Activated naive CD8-positive, alpha-beta T cell (primary cell): ENCODE results near the gene CYP2U1.
"Not testable (repeated sequence)": the region's sequence is repeated elsewhere in the genome, so short reads cannot be mapped to it uniquely, and the experiment has no call there.

Source experiments
- H3K27ac Mint-ChIP-seq: one replicate; pipeline ENCODE4 v1.8.0; 2021; ENCODE audit warnings: mixed read lengths
- H3K27me3 Mint-ChIP-seq: one replicate; pipeline ENCODE4 v1.8.0; 2021; ENCODE audit warnings: mixed read lengths
- H3K36me3 Mint-ChIP-seq: one replicate; pipeline ENCODE4 v1.8.0; 2021; ENCODE audit warnings: mixed read lengths
- H3K4me1 Mint-ChIP-seq: one replicate; pipeline ENCODE4 v1.8.0; 2021; ENCODE audit warnings: low read depth, mixed read lengths
- H3K4me3 Mint-ChIP-seq: one replicate; pipeline ENCODE4 v1.8.0; 2021; ENCODE audit warnings: mild to moderate bottlenecking, mixed read lengths
- H3K9me3 Mint-ChIP-seq: one replicate; pipeline ENCODE4 v1.8.0; 2021; ENCODE audit warnings: low read depth, mixed read lengths

The CYP2U1 gene

DNA sequence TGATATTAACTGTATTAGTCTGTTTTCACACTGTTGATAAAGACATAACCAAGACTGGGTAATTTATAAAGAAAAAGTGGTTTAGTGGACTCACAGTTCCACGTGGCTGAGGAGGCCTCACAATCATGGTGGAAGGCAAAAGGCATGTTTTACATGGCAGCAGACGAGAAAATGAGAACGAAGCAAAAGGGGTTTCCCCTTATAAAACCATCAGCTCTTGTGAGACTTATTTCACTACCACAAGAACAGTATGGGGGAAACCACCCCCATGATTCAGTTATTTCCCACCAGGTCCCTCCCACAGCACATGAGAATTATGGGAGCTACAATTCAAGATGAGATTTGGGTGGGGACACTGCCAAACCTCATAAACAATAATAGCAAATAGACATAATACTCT lies 26.3 kb upstream of the CYP2U1 start:
- H3K4me3 Mint-ChIP-seq, H3K4me1 Mint-ChIP-seq, H3K9me3 Mint-ChIP-seq, H3K27ac Mint-ChIP-seq, H3K36me3 Mint-ChIP-seq: not testable (repeated sequence)
- H3K27me3 Mint-ChIP-seq: peaks cover 21% of the 10 kb centered on the region

DNA sequence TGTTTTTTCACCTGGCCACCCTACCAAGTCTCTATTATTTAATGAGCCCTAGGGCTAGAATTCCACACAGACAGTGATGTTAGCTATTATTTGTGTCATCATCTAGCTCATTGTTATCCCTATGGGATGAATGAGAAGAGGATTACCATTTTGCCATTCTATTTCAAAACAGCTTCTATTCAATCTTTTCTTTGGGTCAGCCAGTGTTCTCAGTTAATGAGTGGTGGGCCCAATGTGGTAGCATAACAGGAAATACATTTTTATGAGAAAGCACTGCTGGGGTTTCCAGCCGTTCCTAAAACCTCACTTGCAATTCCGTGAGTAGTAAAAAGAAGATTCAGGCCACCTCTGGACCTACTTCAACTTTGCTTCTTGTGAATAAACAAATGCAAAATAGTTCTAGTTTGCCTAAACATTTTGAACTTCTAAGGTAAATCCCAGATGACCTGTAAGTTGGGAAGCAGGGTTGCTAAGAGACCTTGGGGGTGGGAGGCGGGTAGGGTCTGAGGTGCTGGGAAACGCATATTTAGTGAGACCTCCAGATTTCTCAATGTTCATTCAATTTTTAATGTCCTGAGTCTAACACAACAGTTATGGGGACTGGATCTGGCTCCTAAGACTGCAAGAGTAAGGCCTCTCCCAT lies 24.8 kb upstream of the CYP2U1 start:
- H3K4me3 Mint-ChIP-seq: no peak overlapping the region
- H3K27me3 Mint-ChIP-seq: peaks cover 8% of the 10 kb centered on the region
- H3K4me1 Mint-ChIP-seq: no peaks in the 10 kb centered on the region
- peaks cover 6% of the 10 kb centered on the region for H3K9me3 Mint-ChIP-seq
- H3K36me3 Mint-ChIP-seq: peaks cover 4% of the 10 kb centered on the region
- no peak overlapping the region for H3K27ac Mint-ChIP-seq

DNA sequence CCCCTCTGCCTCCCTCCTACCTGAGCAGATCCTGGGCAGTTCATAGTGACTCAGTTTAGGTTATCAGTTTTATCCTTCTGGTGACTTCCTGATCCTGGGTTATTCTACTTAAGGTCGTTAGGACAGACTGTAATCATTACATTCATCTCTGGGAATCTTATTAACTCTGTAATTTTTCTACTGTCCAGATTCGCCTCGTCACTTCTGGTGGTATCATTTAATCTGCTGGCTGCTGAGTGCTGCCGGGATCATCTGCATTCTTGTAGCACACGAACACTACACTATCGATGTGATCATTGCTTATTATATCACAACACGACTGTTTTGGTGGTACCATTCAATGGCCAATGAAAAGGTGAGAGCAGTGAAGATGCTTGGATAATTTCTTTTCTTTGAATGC lies 23.0 kb upstream of the CYP2U1 start:
- Mint-ChIP-seq H3K4me1 (peaks cover 2% of the 10 kb centered on the region), H3K9me3 (peaks cover 6% of the 10 kb centered on the region), H3K27me3 (peaks cover 2% of the 10 kb centered on the region), H3K4me3 (no peak overlapping the region), H3K27ac (no peak overlapping the region), H3K36me3 (peaks cover 4% of the 10 kb centered on the region)

DNA sequence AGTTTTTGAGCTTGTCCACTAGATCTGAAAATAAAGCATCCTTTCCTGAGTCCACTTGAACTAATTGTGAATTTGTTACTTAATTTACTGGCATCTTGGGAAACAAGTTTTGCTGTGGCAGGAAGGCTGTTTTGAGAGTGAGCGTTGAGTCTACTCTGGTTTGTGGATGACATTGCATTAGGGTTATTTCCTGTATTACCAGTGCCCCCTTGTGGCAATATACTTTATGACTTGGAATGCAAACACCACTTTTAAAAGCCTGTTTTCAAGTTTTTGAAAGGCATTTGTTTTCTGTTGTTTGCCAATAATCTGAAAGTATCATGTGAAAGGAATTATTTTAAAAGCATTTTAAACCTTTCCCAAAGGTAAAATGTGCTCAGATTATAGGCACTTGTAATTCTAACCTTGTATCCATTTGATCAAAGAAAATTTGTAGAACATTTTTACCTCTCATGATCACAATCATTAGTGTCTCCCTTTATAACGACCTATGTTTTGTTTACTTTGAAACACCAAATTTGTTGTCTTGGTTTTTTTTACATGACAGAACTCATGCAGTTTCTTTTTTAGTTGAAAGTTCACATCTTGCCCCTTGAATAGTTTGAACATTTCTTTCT lies 18.0 kb upstream of the CYP2U1 start:
- Mint-ChIP-seq H3K27me3 (peaks cover 3% of the 10 kb centered on the region), H3K9me3 (no peaks in the 10 kb centered on the region), H3K4me1 (peaks cover 2% of the 10 kb centered on the region), H3K4me3 (no peak overlapping the region), H3K27ac (no peak overlapping the region), H3K36me3 (no peaks in the 10 kb centered on the region)

DNA sequence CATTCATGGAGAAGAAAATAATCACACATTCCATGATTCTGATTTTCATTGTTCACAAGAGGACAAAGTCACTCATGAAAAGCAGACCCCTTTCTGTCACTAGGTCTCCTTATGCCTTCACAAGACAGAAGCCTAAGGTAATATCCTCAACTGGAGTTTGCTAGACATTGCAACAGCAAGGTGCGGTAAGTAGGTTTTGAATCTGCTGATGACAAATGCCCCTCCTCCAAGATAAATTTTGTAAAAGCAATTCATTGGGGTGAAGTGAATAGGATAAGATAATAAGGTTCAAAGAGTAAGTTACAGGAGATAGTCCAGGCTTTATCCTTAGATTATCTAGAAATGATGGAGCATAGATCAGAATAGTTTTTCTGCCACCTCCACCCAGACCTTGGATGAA lies 16.1 kb upstream of the CYP2U1 start:
- peaks cover 3% of the 10 kb centered on the region for H3K27me3 Mint-ChIP-seq
- H3K9me3 Mint-ChIP-seq: no peaks in the 10 kb centered on the region
- no peak overlapping the region for H3K4me3 Mint-ChIP-seq
- H3K27ac Mint-ChIP-seq: no peak overlapping the region
- H3K4me1 Mint-ChIP-seq: peaks cover 2% of the 10 kb centered on the region
- no peaks in the 10 kb centered on the region for H3K36me3 Mint-ChIP-seq

DNA sequence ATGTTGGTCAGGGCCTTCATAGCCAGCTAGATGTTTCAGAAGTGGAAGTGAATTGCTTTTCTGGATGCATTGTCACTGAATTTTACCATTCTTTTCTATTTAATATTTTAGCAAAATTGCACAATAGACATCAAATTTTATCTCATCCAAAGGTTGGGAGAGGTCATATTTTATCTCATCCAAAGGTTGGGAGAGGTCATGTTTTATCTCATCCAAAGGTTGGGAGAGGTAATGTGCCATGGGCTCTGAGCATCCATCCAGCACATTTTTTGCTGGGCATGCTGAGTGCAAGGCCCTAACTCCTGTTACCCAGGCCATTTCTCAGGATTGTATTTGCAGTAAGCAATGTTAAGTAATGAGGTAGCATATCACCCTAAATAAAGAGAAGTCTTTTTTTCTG lies 14.7 kb upstream of the CYP2U1 start:
- H3K27me3 Mint-ChIP-seq: peaks cover 3% of the 10 kb centered on the region
- H3K4me1 Mint-ChIP-seq: peaks cover 2% of the 10 kb centered on the region
- no peaks in the 10 kb centered on the region for H3K9me3 Mint-ChIP-seq
- peaks cover 6% of the 10 kb centered on the region for H3K36me3 Mint-ChIP-seq
- H3K27ac Mint-ChIP-seq: no peak overlapping the region
- H3K4me3 Mint-ChIP-seq: no peak overlapping the region

DNA sequence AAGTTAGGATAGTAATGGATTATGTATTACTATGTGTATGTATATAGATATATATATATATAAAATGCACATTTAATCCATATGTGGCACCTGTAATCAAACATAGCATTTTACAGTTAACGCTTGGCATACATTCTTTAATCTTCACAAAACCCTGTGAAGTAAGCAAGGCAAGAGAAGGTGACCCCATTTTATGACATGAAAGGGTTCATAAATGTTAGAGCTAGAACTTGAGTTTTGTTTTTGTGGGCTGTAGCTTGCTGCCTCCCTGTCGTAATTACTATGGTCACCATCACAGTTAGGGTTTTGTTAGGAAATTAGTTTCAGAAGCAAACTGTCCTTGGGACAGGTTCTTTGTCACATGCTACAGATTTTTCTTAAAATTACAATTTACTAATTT lies 13.8 kb upstream of the CYP2U1 start:
- H3K27ac Mint-ChIP-seq: no peak overlapping the region
- H3K4me3 Mint-ChIP-seq: no peak overlapping the region
- H3K27me3 Mint-ChIP-seq: peaks cover 3% of the 10 kb centered on the region
- H3K4me1 Mint-ChIP-seq: peaks cover 2% of the 10 kb centered on the region
- H3K36me3 Mint-ChIP-seq: peaks cover 6% of the 10 kb centered on the region
- H3K9me3 Mint-ChIP-seq: no peaks in the 10 kb centered on the region

DNA sequence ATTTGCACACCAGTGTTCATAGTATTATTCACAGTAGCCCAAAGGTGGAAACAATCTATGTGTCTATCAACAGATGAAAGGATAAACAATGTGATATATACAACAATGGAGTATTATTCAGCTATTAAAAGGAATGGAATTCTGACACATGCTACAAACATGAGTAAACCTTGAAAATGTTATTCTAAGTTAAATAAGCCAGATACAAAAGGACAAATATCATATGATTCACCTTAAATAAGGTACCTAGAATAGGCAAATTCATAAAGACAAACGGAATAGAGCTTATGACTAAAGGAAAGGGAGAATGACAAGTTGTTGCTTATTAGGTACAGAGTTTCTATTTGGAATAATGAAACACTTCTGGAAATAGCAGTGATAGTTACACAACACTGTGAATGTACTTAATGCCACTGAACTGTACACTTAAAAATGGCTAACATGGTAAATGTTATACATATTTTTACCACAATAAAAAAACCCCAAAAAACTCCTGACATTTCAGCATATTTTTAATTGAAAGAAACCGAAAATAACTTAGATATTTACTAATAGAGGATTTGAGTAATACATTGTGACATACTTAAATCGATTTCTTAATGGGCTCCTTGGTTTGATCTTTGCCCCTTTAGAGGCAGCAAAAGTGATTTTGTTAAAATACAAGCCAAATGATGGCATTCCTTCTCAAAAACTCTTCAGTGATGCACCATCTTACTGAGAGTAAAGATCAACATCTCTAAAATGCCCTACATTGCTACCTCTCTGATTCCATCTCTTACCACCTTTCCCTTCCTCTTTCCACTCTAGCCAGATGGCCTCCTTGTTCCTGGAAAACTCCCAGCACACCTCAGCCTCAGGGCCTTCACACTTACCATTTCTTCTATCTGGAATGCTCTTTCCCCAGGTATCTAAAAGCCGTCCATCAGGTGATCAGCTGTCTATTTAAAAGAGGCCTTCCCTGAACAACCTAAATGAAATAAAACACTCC lies 8.6 kb upstream of the CYP2U1 start:
- Mint-ChIP-seq H3K27ac (no peak overlapping the region), H3K4me1 (no peaks in the 10 kb centered on the region), H3K9me3 (no peaks in the 10 kb centered on the region), H3K4me3 (no peak overlapping the region), H3K27me3 (peaks cover 3% of the 10 kb centered on the region), H3K36me3 (peaks cover 6% of the 10 kb centered on the region)

DNA sequence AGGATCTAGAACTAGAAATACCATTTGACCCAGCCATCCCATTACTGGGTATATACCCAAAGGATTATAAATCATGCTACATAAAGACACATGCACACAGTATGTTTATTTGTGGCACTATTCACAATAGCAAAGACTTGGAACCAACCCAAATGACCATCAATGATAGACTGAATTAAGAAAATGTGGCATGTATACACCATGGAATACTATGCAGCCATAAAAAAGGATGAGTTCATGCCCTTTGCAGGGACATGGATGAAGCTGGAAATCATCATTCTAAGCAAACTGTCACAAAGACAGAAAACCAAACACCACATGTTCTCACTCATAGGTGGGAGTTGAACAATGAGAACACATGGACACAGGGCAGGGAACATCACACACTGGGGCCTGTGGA lies 5.6 kb upstream of the CYP2U1 start:
- not testable (repeated sequence) for H3K4me3 Mint-ChIP-seq, H3K27ac Mint-ChIP-seq, H3K36me3 Mint-ChIP-seq, H3K4me1 Mint-ChIP-seq, H3K27me3 Mint-ChIP-seq, H3K9me3 Mint-ChIP-seq

DNA sequence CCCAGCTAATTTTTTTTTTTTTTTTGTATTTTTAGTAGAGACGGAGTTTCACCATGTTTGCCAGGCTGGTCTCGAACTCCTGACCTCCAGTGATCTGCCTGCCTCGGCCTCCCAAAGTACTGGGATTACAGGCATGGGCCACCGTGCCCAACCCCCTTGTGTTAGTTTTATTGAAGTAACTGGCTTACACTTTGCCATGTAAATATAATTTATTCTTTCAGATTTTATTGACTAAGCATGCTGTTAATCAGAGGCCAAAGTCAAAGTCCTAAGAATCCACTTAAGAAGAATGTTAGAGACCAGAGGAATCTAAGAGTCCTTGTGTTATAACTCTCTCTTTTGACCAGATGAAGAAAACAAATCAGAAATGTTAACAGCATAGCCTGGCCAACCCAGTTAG lies 4.5 kb upstream of the CYP2U1 start:
- H3K36me3 Mint-ChIP-seq, H3K4me3 Mint-ChIP-seq, H3K27ac Mint-ChIP-seq, H3K9me3 Mint-ChIP-seq, H3K4me1 Mint-ChIP-seq, H3K27me3 Mint-ChIP-seq: not testable (repeated sequence)

DNA sequence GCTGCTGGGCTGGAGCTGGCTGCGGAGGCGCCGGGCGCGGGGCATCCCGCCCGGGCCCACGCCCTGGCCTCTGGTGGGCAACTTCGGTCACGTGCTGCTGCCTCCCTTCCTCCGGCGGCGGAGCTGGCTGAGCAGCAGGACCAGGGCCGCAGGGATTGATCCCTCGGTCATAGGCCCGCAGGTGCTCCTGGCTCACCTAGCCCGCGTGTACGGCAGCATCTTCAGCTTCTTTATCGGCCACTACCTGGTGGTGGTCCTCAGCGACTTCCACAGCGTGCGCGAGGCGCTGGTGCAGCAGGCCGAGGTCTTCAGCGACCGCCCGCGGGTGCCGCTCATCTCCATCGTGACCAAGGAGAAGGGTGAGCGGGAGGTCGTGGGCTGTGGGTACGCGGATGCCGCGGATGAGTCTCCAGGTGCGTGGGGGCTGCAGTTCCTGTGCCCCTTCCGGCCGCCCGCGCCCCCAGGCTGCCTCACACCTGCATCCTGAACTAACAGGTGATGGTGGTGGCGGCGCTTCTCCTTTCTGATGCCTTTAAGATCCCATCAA lies 499 bp downstream of the CYP2U1 start:
- peak overlapping the region; percentile 67 for H3K27ac Mint-ChIP-seq
- peak overlapping the region; percentile 88 for H3K4me3 Mint-ChIP-seq
- H3K4me1 Mint-ChIP-seq: peaks cover 26% of the 10 kb centered on the region
- H3K9me3 Mint-ChIP-seq: no peaks in the 10 kb centered on the region
- no peaks in the 10 kb centered on the region for H3K27me3 Mint-ChIP-seq
- peaks cover 9% of the 10 kb centered on the region for H3K36me3 Mint-ChIP-seq

DNA sequence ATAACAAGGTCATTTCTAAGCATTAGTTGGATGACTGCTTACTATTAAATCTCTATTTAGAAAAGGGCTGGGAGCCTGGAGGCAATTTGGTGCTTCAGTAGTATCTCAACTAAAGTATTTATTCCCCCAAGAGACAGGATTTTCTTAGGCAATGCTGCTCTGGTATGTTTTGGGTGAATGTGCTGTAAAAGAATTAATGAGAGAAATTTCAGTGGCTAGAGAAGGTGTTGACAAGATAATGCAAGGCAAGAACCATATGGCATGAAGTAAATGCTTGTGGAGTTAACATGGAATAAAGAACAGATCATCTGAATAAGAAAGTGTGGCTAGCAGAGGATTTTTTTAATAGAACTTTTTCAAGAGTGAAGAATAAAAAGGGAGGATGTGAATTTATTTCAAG lies 3.9 kb downstream of the CYP2U1 start:
- no peak overlapping the region for H3K27ac Mint-ChIP-seq
- peaks cover 28% of the 10 kb centered on the region for H3K4me1 Mint-ChIP-seq
- H3K4me3 Mint-ChIP-seq: no peak overlapping the region
- no peaks in the 10 kb centered on the region for H3K27me3 Mint-ChIP-seq
- no peaks in the 10 kb centered on the region for H3K9me3 Mint-ChIP-seq
- peaks cover 20% of the 10 kb centered on the region for H3K36me3 Mint-ChIP-seq

DNA sequence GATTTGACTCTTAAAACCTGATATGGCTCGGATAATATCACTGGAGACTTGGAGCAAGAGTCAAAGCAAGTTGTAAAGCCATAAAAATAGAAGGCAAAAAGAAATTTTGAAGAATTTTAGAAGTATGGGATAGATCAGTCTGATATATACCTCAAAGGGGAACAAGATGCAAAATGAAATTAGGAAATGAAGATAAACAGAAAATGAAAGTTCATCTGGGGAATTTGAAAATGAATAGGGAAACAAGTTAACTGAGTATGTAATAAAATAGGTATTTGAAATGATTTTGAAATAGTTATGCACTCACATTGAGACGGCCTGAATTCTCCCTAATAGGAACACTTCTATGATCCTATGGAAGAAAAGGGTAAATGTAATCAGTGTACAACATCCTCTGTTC lies 5.7 kb downstream of the CYP2U1 start:
- H3K4me1 Mint-ChIP-seq: peaks cover 22% of the 10 kb centered on the region
- H3K27me3 Mint-ChIP-seq: no peaks in the 10 kb centered on the region
- H3K36me3 Mint-ChIP-seq: peaks cover 20% of the 10 kb centered on the region
- H3K27ac Mint-ChIP-seq: no peak overlapping the region
- no peak overlapping the region for H3K4me3 Mint-ChIP-seq
- no peaks in the 10 kb centered on the region for H3K9me3 Mint-ChIP-seq

DNA sequence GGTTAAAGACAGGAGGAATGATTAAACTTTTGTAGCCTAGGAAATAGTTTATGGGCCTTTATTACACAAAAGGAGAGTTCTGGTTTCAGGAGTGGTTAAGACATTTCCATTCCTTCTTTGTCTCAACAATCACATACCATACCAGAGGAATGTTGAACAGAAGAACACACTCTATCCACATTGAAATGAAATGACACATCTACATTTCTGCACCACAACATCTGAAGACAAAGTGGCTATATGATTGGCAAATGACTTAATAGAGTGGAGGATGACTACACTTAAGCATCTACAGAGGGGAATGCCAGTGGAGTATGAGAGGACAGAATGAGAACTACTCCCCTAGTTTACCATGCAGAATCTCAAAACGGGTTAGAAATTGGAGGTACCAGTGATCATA lies 8.0 kb downstream of the CYP2U1 start:
- H3K36me3 Mint-ChIP-seq: peaks cover 27% of the 10 kb centered on the region
- no peak overlapping the region for H3K4me3 Mint-ChIP-seq
- H3K9me3 Mint-ChIP-seq: no peaks in the 10 kb centered on the region

DNA sequence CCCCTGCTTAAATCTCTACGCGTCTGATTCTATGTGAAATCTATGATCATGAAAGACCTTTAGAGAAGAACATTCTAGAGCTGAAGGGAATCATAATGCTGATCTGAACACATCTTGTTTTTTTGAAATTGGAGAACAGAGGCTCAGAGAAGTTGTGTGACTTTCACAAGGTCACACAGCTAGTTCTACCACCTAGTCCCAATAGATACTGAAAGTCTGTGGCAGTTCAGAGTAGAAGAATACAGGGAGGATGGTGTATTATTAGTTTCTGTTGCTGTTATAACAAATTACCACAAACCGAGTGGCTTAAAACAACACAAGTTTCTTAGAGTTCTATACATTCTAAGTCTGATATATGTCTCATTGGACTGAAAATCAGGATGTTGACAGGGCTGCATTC lies 14.5 kb downstream of the CYP2U1 start:
- Mint-ChIP-seq H3K27ac (no peak overlapping the region), H3K36me3 (peaks cover 38% of the 10 kb centered on the region), H3K27me3 (no peaks in the 10 kb centered on the region), H3K9me3 (no peaks in the 10 kb centered on the region), H3K4me1 (no peaks in the 10 kb centered on the region), H3K4me3 (no peak overlapping the region)

More for the DNA sequence above, 8.0 kb downstream of the CYP2U1 start:
- Mint-ChIP-seq H3K4me1 (peaks cover 8% of the 10 kb centered on the region), H3K27me3 (no peaks in the 10 kb centered on the region), H3K27ac (no peak overlapping the region)
